SU-DHL-6 (cell line): ENCODE results near the gene FGFBP2.

Experiments
- CTCF ChIP-seq: fragments of 200-600 bp; sonication (generic); IDR thresholded peaks from one replicate; pipeline ENCODE4 v1.5.1; 2017; ENCODE audit warnings: antibody characterized with exemption, mild to moderate bottlenecking, low read length, moderate library complexity; ENCODE audit not compliant: insufficient read depth, poor library complexity, severe bottlenecking
- EZH2phosphoT487 ChIP-seq: fragments of 200-600 bp; sonication (generic), shearing (Covaris generic); conservative IDR thresholded peaks from 2 replicates; pipeline ENCODE4 v1.6.1; 2018; ENCODE audit warnings: mild to moderate bottlenecking, antibody characterized with exemption, low read length, moderate library complexity, mixed read lengths

- TF ChIP-seq EZH2phosphoT487 (no peak), CTCF (no peak)
Measured at GRCh38 chr4:15935504-15936402, 27.2 kb downstream of the FGFBP2 start.
